ENCODE measurements around the gene ALG8.

DNA sequence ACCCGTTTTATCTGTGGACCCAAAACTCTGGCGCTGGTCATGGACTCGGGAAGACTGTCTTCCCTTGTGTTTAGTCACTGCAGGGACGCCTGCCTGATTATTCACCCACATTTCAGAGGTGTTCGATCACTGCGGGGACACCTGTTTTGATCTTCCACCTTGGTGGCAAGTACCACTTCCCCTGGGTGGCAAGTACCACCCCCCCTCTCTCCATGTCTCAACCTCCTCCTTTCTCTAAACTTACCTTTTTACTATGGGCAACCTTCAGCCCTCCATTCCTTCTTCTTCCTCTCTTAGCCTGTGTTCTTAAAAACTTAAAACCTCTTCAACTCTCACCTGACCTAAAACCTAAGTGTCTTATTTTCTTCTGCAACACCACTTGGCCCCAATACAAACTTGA, 57.8 kb downstream of the ALG8 start:
- TF ChIP-seq EZH2 (IDR thresholded peaks at IDR 0.05) (no peak), POLR2AphosphoS5 (IDR thresholded peaks at IDR 0.05; ENCODE audit: borderline replicate concordance, low read depth, low read length) (no peak), FOXP2 (optimal IDR thresholded peaks at IDR 0.05; ENCODE audit: control extremely low read depth, extremely low read length, insufficient read depth) (no peak)

All from SK-N-MC (cell line).